Stimulated activated naive B cell treated with anti-CD40 and anti-IgM and Interleukin-4, amounts not matched to agents 10 μg/mL and 1 μg/mL and 100 μg/mL, for 72 hours (primary cell): Measurements from ENCODE around the gene NTSR1.

Experiments
- ATAC-seq, 2 donors: fragments of 150-1000 bp; cut with Tn5 transposase; replicated peaks; 2 replicates each; pipeline ENCODE4 v1.10.0; 2021; ENCODE audit warnings: moderate library complexity in 1 of 2
- DNase-seq: peaks from one replicate; pipeline ENCODE4 v3.0.0; 2021
- H3K27ac Mint-ChIP-seq: one replicate; pipeline ENCODE4 v1.8.0; 2022; ENCODE audit warnings: mild to moderate bottlenecking, mixed read lengths
- H3K27me3 Mint-ChIP-seq, 2 donors: one replicate each; pipeline ENCODE4 v1.8.0; 2022; ENCODE audit warnings: mixed read lengths in 2 of 2
- H3K36me3 Mint-ChIP-seq, 2 donors: one replicate each; pipeline ENCODE4 v1.8.0; 2022; ENCODE audit warnings: mixed read lengths in 2 of 2, mild to moderate bottlenecking in 1 of 2
- H3K4me1 Mint-ChIP-seq, 2 donors: one replicate each; pipeline ENCODE4 v1.8.0; 2022; ENCODE audit warnings: mixed read lengths in 2 of 2, mild to moderate bottlenecking in 1 of 2
- H3K4me3 Mint-ChIP-seq, 2 donors: one replicate each; pipeline ENCODE4 v1.8.0; 2022; ENCODE audit warnings: mild to moderate bottlenecking in 2 of 2, mixed read lengths in 2 of 2, moderate library complexity in 1 of 2
- H3K9me3 Mint-ChIP-seq, 2 donors: one replicate each; pipeline ENCODE4 v1.8.0; 2022; ENCODE audit warnings: mixed read lengths in 2 of 2, mild to moderate bottlenecking in 1 of 2

NTSR1 gene

DNA sequence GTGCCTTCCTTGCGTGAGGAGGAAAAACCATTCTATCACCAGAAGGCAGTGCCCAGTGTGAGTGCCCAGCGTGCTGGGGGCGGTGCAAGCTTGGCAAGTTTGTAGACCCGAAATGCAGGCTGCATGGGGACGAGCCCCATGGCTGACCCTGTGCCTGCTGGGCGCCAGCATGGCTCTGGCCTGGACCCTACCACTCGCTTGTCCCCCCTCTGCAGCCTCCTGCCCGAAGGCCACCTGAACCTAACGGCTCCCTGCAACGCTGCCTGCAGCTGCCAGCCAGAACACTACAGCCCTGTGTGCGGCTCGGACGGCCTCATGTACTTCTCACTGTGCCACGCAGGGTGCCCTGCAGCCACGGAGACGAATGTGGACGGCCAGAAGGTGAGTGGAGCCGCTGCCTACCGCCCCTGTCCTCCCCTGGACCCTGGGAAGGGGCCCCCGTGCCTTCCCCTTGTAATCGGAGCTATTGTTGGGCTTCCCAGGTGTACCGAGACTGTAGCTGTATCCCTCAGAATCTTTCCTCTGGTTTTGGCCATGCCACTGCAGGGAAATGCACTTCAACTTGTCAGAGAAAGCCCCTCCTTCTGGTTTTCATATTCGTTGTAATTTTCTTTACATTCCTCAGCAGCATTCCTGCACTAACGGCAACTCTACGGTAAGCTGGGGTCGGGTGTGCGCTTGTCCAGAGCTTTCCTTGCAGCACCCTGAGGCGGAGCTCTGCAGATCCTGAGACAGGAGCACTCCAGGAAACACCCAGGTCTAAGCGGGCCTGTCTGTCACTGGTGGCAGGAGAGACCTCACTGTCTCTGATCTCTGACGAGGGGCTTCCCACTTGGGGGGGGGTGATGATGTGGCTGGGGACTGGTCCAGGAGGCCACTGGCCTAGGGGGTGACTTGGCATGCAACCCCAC is 40.9 kb upstream of the NTSR1 start:
- no peak for ATAC-seq
- DNase-seq = no peak
- peaks cover 52 to 68% of the 10 kb centered on the region in 2 donors for H3K36me3 Mint-ChIP-seq
- H3K9me3 Mint-ChIP-seq = no peaks in the 10 kb centered on the region
- no peak overlapping the region for H3K4me3 Mint-ChIP-seq
- no peaks in the 10 kb centered on the region for H3K27me3 Mint-ChIP-seq
- H3K27ac Mint-ChIP-seq = no peak overlapping the region
- peaks cover 0 to 4% of the 10 kb centered on the region in 2 donors for H3K4me1 Mint-ChIP-seq

DNA sequence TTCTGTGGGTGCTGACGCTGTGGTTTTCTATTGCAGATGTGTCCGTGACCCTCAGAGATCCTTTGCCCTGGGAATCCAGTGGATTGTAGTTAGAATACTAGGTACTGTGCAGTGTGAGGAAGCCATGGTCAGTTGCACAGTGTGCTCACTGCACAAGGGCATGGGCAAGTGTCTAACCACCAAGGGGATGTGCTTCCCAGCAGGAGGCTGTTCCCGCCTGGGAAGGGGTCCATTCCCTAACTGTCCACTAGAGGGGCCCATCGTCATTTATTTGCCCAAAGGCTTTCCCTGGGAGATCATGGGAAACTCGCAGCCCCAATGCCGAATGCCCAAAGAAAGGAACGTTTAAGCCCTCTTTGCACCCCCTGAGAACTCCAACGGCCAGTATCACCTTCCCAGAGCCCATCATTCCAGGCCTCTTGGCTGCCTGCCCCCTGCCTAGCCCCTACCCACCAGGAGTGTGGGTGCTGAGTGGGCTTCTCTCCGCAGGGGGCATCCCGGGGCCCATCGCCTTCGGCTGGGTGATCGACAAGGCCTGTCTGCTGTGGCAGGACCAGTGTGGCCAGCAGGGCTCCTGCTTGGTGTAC is 40.1 kb upstream of the NTSR1 start:
- ATAC-seq = peak in 1 of 2 donors; percentile 18
- Mint-ChIP-seq H3K27ac (no peak overlapping the region), H3K27me3 (no peaks in the 10 kb centered on the region), H3K36me3 (peaks cover 52 to 72% of the 10 kb centered on the region in 2 donors), H3K4me1 (peaks cover 0 to 4% of the 10 kb centered on the region in 2 donors), H3K9me3 (no peaks in the 10 kb centered on the region), H3K4me3 (no peak overlapping the region)
- no peak for DNase-seq

DNA sequence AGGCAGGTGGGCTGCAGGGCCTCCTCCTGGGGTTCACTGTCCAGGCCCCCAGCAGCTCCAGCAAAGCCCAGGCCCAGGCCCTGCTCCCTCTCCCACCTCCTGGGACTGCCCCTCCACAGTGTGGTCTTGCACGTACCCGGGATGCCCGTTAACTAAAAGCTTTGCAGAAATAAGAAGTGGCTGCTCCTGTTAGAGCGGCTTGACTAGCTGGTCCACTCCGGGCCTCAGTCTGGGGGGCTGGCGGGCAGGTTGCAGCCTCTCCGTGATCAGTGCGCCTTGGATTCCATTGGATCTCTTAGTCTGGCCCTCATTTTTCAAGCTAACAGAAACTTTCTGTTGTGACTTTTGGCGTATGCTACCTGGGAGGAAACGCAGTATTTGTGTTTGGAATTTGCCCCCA is 39.4 kb upstream of the NTSR1 start:
- H3K27me3 Mint-ChIP-seq = no peaks in the 10 kb centered on the region
- H3K27ac Mint-ChIP-seq = peak overlapping the region; percentile 11
- peaks cover 58 to 79% of the 10 kb centered on the region in 2 donors for H3K36me3 Mint-ChIP-seq
- DNase-seq (no peak), ATAC-seq (no peak)
- H3K4me1 Mint-ChIP-seq = peaks cover 0 to 4% of the 10 kb centered on the region in 2 donors
- no peak overlapping the region for H3K4me3 Mint-ChIP-seq
- H3K9me3 Mint-ChIP-seq = no peaks in the 10 kb centered on the region

DNA sequence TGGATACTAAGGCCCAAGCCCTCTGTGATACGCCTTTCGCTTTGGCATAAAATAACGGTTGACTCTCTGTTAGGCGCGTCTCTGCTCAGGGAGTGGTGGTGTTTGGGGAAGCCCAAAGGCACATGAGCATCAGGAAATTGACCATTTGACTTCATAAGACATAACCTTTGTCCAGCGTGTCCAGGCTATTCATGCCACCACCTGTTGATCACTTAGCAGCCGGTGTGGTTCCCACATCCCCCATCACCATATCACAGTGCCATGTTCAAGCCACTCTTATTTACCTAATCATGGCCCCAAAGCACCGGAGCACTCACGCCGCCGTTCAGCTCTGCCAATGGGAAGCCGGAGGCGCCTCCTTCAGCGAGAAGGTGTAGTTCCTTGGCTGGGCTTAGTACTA is 38.5 kb upstream of the NTSR1 start:
- Mint-ChIP-seq H3K36me3 (peaks cover 58 to 73% of the 10 kb centered on the region in 2 donors), H3K4me1 (peaks cover 0 to 4% of the 10 kb centered on the region in 2 donors), H3K27me3 (no peaks in the 10 kb centered on the region), H3K27ac (no peak overlapping the region), H3K4me3 (no peak overlapping the region), H3K9me3 (no peaks in the 10 kb centered on the region)
- ATAC-seq (no peak), DNase-seq (no peak)

DNA sequence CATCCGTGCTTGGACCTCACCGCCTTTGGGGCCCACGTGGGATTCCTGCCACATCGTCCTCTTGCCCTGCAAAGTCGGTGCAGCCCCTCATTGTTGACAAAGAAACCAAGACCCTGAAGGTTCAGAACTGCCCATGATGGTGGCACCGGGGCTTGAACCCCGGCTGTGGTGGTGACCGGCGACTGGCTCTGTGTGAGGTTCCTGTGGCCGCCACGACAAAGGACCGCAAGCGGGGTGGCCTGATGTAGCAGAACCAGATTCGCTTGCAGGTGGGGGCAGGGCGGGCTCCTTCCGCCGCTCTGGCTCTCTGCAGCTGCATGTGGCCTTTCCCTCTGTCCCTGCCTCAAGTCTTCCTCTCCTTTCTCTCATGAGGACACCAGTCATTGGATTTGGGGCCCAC is 37.6 kb upstream of the NTSR1 start:
- Mint-ChIP-seq H3K4me3 (no peak overlapping the region), H3K27ac (no peak overlapping the region), H3K36me3 (peaks cover 58 to 72% of the 10 kb centered on the region in 2 donors), H3K9me3 (no peaks in the 10 kb centered on the region), H3K27me3 (no peaks in the 10 kb centered on the region), H3K4me1 (peaks cover 0 to 4% of the 10 kb centered on the region in 2 donors)
- DNase-seq (no peak), ATAC-seq (no peak)

DNA sequence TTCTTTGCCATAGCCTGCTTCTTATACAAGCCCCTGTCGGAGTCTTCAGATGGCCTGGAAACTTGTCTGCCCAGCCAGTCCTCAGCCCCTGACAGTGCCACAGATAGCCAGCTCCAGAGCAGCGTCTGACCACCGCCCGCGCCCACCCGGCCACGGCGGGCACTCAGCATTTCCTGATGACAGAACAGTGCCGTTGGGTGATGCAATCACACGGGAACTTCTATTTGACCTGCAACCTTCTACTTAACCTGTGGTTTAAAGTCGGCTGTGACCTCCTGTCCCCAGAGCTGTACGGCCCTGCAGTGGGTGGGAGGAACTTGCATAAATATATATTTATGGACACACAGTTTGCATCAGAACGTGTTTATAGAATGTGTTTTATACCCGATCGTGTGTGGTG is 36.9 kb upstream of the NTSR1 start:
- Mint-ChIP-seq H3K4me3 (no peak overlapping the region), H3K36me3 (peaks cover 52 to 66% of the 10 kb centered on the region in 2 donors), H3K27ac (no peak overlapping the region), H3K27me3 (no peaks in the 10 kb centered on the region), H3K4me1 (peaks cover 0 to 4% of the 10 kb centered on the region in 2 donors), H3K9me3 (no peaks in the 10 kb centered on the region)
- DNase-seq (no peak), ATAC-seq (no peak)

DNA sequence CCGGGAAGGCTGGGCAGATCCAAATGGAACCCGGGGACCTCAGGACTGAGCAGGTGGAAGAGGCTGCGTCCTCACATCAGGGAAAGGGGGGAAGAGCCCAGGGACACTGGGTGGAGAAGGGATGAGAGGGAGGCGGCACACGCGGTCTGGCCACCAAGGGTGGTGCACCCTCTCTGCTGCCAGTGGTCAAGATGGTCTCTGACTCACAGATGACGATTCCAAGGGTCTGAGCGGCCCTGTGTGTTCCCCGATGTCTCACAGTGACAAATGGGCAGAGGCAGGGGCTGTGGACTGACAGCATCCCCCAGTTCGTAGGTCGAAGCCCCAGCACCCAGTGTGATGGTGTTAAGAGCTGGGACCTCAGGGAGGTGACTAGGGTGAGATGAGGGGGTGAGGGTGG is 34.3 kb upstream of the NTSR1 start:
- Mint-ChIP-seq H3K4me1 (peaks cover 7 to 8% of the 10 kb centered on the region in 2 donors), H3K9me3 (no peaks in the 10 kb centered on the region), H3K27ac (peak overlapping the region; percentile 31), H3K27me3 (peaks cover 4 to 6% of the 10 kb centered on the region in 2 donors), H3K36me3 (peaks cover 32 to 47% of the 10 kb centered on the region in 2 donors), H3K4me3 (no peak overlapping the region)
- no peak for DNase-seq
- no peak for ATAC-seq

DNA sequence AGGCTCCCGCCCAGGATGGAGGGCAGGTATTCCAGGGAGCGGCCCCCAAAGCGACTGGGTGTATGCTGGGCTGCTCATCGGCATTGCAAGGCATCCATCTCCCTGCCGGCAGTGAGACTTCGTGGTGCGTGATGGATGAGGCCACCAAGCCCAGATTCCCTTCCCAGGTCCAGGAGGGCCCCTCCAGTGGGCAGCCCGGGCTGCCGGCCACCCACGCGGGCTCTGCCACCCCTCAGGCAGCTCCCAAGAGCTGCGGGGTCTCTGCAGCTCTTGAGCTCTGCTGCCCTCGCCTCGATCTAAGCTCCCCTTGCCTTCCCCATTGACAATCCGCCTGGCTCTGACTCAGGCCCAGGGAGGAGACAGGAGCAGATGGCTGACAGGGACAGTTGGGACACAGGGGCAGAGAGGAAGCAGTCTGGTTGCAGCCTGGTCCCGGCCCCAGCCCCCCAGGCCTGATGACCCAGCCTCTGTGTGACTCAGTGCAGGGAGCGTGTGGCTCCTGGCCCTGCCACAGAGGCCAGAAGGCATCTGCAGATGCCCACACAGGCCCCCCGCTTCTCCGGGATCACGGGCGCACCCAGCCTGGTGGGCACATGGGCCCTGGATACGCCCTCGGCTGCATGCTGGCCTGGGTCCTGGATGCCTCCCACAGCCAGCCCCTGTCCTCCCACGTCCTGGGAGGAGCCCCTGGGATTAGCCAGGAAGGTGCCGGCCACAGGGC is 33.3 kb upstream of the NTSR1 start:
- Mint-ChIP-seq H3K4me3 (no peak overlapping the region), H3K4me1 (peaks cover 7 to 8% of the 10 kb centered on the region in 2 donors), H3K36me3 (peaks cover 32 to 42% of the 10 kb centered on the region in 2 donors), H3K9me3 (peaks cover 0 to 3% of the 10 kb centered on the region in 2 donors), H3K27ac (no peak overlapping the region), H3K27me3 (peaks cover 4 to 6% of the 10 kb centered on the region in 2 donors)
- no peak for ATAC-seq
- no peak for DNase-seq

DNA sequence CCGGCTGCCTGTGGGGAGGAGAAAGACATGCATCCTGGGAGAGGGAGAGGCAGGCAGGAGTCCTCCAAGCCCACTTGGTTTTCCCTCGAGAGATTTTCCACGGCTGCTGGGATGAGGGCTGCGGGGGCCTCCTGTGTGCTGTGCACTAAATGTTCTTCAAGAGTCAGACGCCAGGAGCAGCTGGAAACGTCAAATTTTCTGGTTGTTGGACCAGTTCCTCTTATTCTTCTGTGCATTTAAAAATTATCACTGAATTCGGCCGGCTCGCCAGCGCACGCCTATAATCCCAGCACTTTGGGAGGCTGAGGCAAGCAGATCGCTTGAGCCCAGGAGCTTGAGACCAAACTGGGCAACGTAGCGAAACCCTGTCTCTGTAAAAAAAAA is 32.8 kb upstream of the NTSR1 start:
- Mint-ChIP-seq H3K36me3 (peaks cover 32 to 43% of the 10 kb centered on the region in 2 donors), H3K4me3 (no peak overlapping the region), H3K4me1 (peaks cover 7 to 8% of the 10 kb centered on the region in 2 donors), H3K27ac (no peak overlapping the region), H3K27me3 (peaks cover 4 to 6% of the 10 kb centered on the region in 2 donors), H3K9me3 (peaks cover 3 to 5% of the 10 kb centered on the region in 2 donors)
- no peak for ATAC-seq
- no peak for DNase-seq

DNA sequence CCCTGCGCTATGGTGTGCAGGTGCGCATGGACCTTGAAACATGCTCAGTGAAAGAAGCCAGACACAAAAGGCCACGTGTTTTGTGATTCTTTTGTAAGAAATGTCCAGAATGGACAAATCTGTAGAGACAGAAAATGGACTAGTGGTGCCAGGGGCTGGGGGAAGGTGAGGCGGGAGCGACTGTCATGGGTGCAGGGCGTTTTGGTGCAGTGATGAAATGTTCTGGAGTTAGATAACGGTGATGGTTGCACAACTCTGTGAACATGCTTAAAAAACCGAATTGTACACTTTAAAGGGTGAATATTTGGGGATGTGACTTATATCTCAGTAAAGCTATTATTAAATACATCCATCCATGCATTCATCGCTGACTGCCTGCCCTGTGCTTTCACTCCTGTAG is 31.7 kb upstream of the NTSR1 start:
- Mint-ChIP-seq H3K36me3 (peaks cover 22 to 33% of the 10 kb centered on the region in 2 donors), H3K27me3 (peaks cover 4 to 6% of the 10 kb centered on the region in 2 donors), H3K4me3 (no peak overlapping the region), H3K4me1 (peaks cover 7 to 8% of the 10 kb centered on the region in 2 donors), H3K27ac (no peak overlapping the region), H3K9me3 (peaks cover 3 to 5% of the 10 kb centered on the region in 2 donors)
- no peak for ATAC-seq
- no peak for DNase-seq

DNA sequence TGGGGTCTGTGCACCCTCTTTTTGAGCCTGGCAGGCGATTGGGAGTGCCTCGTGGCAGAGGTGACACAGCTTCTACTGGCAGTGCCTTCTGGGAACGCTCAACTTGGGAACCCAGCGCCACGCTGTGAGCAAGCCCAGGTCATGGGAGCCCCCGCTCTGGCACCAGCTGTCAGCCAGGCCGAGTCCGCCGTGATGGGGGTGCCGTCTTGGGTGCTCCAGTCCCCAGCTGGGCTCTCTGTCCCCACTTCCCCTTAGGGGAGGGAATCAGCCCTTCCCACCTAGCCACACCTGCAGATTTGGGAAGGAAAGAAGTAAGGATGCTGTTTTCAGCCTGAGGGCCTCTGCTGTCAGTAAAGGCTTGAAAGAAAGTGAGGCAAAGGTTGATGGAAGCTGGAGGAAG is 31.0 kb upstream of the NTSR1 start:
- no peak for ATAC-seq
- Mint-ChIP-seq H3K4me1 (peaks cover 7 to 8% of the 10 kb centered on the region in 2 donors), H3K9me3 (peaks cover 3 to 5% of the 10 kb centered on the region in 2 donors), H3K27me3 (peaks cover 4 to 6% of the 10 kb centered on the region in 2 donors), H3K36me3 (peaks cover 16 to 29% of the 10 kb centered on the region in 2 donors), H3K27ac (no peak overlapping the region), H3K4me3 (no peak overlapping the region)
- DNase-seq = no peak

DNA sequence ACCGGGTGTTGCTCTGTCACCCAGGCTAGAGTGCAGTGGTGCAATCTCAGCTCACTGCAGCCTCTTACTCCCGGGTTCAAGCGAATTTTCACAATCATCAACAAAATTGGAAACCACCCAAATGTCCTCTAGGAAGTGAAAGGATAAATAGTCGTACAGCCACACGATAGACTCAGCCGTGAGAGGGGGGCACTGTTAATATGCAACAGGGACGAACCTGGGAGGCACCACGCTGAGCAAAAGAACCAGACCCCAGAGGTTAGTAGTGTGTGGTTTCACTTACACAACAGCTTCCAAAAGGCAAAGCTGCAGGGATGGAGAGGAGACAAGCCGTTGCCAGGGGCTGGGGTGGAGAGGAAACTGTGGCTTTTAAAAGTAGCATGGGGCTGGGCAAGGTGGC is 30.1 kb upstream of the NTSR1 start:
- peak overlapping the region; percentile 33 for H3K27ac Mint-ChIP-seq
- DNase-seq = no peak

DNA sequence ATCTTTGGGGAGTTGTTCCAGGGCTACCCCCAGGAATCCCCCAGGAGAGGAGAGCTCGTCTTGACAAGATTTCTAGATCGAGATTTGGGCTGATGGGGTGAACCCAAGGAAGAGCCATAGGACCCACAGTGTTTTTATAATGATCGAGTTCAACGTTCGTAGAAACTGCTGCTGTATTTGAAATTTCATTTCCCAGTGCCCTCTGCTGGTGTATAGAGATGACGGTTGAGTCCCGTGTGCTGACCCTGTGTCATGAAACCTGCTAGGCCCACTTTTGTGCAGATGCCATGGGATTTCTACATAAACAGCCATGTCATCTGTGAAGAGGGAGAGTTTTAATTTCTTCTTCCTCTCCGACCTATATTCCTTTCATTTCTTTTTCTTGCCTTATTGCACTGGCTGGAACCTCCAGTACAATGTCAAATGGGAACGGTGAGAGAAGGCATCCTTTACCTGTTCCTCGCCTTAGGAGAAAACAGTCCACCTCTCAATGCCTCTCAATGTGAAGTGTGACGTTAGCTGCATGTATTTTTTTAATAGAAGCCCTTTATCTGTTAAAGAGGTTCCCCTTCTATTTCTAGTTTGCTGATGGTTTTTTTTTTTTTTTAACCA is 28.6 kb upstream of the NTSR1 start:
- Mint-ChIP-seq H3K27me3 (peaks cover 7 to 11% of the 10 kb centered on the region in 2 donors), H3K9me3 (peaks cover 3 to 5% of the 10 kb centered on the region in 2 donors), H3K4me3 (no peak overlapping the region), H3K27ac (peak overlapping the region; percentile 62), H3K36me3 (peaks cover 3 to 23% of the 10 kb centered on the region in 2 donors), H3K4me1 (peaks cover 7 to 8% of the 10 kb centered on the region in 2 donors)
- DNase-seq (no peak), ATAC-seq (no peak)

More for the DNA sequence above, 30.1 kb upstream of the NTSR1 start:
- Mint-ChIP-seq H3K27me3 (peaks cover 4 to 6% of the 10 kb centered on the region in 2 donors), H3K9me3 (peaks cover 3 to 5% of the 10 kb centered on the region in 2 donors), H3K4me1 (peaks cover 7 to 8% of the 10 kb centered on the region in 2 donors), H3K4me3 (no peak overlapping the region), H3K36me3 (peaks cover 11 to 25% of the 10 kb centered on the region in 2 donors)
- ATAC-seq = peak; percentile 31 to 61
